DLD1 (cell line): Measurements from ENCODE around the gene GJA10.

Experiments
- in situ Hi-C: cut with HindIII; loops from 2 replicates; pipeline ENCODE4 v1.10.0; 2017; ENCODE audit warnings: low sequenced_read_pairs

The GJA10 gene

DNA sequence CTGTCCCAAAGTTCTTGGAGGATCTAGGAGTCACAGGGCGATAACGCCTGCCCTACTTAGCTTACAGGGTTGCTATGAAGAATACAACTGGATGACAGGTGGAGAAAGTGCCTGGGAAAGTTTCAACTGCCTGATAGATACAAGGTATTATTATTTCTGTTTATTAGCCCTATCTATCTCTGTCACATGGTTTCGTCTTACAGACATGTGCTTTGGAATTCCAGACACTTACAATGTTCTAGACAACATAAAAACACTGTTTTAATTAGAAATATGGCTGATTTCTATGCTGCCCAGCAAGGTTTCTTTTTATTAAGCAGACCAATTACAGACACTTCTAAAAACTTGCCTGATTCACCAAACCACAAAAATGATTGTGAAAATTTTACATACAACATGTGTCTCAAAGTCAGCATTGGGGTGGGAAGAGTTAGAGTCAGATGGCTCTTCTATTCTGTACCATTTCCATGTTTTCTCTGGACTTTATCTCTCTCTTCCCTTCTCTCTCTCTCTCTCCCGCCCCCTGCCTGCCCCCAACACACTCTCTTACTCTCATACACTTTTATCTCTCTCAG is 50.0 kb downstream of the GJA10 start:
- in situ Hi-C loops = no loop called here

DNA sequence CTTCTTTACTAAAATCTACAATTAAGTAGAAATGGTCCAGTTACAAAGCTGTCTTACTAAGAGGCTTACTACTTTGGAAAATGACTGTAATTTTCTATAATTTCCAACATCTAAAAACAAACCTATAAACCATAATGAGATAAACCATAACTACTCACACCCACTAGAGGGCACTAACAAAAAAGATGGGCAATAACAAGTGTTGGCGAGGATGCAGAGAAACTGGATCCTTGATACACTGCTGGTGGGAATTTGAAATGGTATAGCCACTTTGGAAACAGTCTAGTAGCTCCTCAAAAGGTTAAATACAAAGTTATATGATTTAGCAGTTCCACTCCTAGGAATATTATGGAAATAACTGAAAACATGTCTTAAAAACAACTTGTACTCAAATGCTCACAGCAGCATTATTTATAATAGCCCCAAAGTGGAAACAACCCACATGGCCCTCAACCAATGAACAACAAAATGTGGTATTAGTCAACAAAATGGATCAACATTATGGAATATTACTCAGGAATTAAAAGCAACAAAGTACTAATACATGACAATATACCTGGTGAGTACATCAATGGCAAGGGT is 50.6 kb downstream of the GJA10 start:
- in situ Hi-C loops = no loop called here
